GM12872 (cell line): ENCODE results near the gene TMEM255A.

ENCODE experiments used
- CTCF ChIP-seq: IDR thresholded peaks from 3 replicates; pipeline ENCODE4 v1.5.1; 2011; ENCODE audit warnings: low read depth, mild to moderate bottlenecking, low read length, moderate library complexity; ENCODE audit not compliant: insufficient read depth

The TMEM255A gene

DNA sequence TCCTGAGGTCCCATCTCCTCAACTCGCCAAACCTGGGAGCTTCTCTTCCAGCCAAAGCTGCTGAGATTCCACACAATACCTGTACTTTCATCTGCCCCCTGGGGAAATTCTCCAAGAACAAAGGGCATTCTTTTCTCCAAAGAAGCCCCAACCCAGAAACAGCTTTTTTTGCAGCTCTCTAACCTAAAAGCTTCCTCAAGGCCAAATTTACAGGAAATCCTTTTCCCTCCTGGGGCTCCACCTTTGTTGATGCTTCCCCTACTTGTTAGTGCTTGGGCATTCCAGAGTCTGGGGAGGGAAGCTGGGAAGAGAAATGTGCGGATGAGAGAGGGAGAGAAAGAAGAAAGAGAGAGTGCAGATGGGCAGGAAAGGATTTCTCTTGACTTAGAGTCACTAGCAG lies 36.3 kb downstream of the TMEM255A start:
- TF ChIP-seq CTCF: no peak

GRCh38 chrX:120274145-120274544 lies 37.1 kb downstream of the TMEM255A start:
- no peak for TF ChIP-seq CTCF

- no peak for TF ChIP-seq CTCF
Measured at GRCh38 chrX:120271218-120271617, 40.0 kb downstream of the TMEM255A start.

GRCh38 chrX:120270567-120270966 lies 40.7 kb downstream of the TMEM255A start:
- no peak for TF ChIP-seq CTCF

DNA sequence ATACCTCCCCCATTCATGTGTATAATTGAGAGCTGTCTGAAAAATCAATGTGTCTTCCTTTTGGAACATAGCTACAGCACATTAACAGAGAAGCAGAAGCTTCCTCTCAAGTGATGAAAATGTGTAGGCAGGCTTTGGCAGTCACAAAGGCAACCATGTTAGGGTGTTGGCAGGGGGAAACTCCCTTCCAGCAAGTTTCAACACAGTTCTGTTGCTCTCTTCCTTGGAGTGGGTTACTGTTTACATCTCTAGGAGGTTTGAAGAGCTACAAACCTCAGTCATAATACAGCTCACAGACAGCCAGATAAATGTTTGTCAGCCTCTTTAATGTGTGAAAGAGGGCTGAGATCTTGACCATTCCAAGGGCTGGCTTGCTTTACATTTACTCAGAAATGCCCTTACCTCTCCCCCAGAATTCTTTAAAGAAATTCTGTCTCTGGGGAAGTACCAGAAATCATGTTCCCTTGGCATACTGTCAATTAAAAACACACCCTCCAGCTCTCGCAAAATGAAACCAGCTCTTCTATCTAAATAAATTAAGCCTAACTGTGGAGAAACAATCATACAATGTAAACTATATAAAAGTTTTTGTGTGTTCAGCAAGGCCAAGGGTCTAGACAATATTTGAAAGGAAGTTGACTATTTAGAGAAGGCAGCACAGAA lies 41.8 kb downstream of the TMEM255A start:
- TF ChIP-seq CTCF: no peak

DNA sequence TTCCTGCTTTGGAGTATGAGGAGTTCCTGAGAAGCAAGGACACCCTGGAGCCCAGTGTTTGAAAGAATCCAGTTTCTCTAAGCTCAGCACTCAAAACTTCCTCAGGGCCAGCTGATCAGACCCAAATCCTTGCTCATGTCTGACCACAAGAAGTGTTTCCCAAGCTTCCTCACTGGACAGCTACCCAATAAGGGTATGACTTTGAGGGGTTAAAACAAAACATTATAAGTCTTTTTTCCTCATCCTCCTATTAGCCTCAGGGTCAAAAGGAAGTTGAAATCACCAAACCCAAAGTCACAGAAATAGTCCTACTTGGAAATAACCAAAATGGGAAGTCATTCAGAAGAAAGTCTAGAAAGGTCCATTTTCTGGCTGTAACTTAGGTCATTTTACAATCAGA lies 46.9 kb downstream of the TMEM255A start:
- no peak for TF ChIP-seq CTCF

- no peak for TF ChIP-seq CTCF
Measured at GRCh38 chrX:120262859-120263708, 48.2 kb downstream of the TMEM255A start.
